Endothelial cell of umbilical vein (primary cell): Measurements from ENCODE around the gene FHOD3. TPM values are rescaled to one million over a fixed set of nuclear protein-coding genes. Genes with fewer than 3 reads are reported as not detected.

Source experiments
- BruUV-seq: library from RNA; stranded (reverse); fragments of 400-500 nt; replicated peaks from 2 replicates; lab custom pipeline; 2021; lab: Mats Ljungman, UMichigan
- CTCF ChIA-PET: fragments of 300-600, 350-600 bp; sonication (Branson Sonifier 250); formaldehyde crosslinking; loops from one replicate; lab custom pipeline; 2021; ENCODE audit warnings: antibody characterized with exemption, inconsistent platforms; lab: Charles Lee
- POLR2A ChIA-PET: fragments of 300-600, 350-600 bp; sonication (Branson Sonifier 250); formaldehyde crosslinking; loops from one replicate; lab custom pipeline; 2021; ENCODE audit warnings: antibody characterized with exemption, inconsistent platforms; lab: Charles Lee
- DNase-seq: peaks from one replicate; pipeline ENCODE4 v3.0.0-alpha.2; 2011; ENCODE audit warnings: low read depth, low spot score
- FAIRE-seq: peaks from 2 replicates; lab custom pipeline; 2011; peaks lifted over from hg19 to GRCh38; lab: Jason Lieb, UNC
- H2AFZ ChIP-seq: 2 replicates; pipeline ENCODE4 v1.6.0; 2012; ENCODE audit warnings: low read depth, low read length, control low read depth, inconsistent platforms
- H3K27ac ChIP-seq: 2 replicates; pipeline ENCODE4 v1.5.1; 2011; ENCODE audit warnings: low read depth, mild to moderate bottlenecking, control low read depth, low read length, moderate library complexity; ENCODE audit not compliant: insufficient read depth
- H3K27me3 ChIP-seq, 2 experiments: 2 replicates each; pipeline versions ENCODE4 v1.6.0 to v1.6.1; 2011; ENCODE audit warnings: low read length in 2 of 2, mixed read lengths in 1 of 2; ENCODE audit not compliant: control insufficient read depth in 2 of 2, insufficient read depth in 2 of 2
- H3K36me3 ChIP-seq, 2 experiments: 2 replicates in 1 of 2; 3 replicates in 1 of 2; pipeline ENCODE4 v1.5.1; 2011; ENCODE audit warnings: low read length in 2 of 2, mild to moderate bottlenecking in 1 of 2, moderate library complexity in 1 of 2; ENCODE audit not compliant: control insufficient read depth in 2 of 2, insufficient read depth in 2 of 2; ENCODE audit errors: extremely low read depth in 1 of 2
- H3K4me1 ChIP-seq: 3 replicates; pipeline ENCODE4 v1.5.1; 2011; ENCODE audit warnings: mild to moderate bottlenecking, low read length; ENCODE audit not compliant: control insufficient read depth, insufficient read depth; ENCODE audit errors: extremely low read depth
- H3K4me2 ChIP-seq: 2 replicates; pipeline ENCODE4 v1.6.1; 2011; ENCODE audit warnings: low read length, control low read depth, mixed read lengths; ENCODE audit not compliant: insufficient read depth
- H3K4me3 ChIP-seq, 3 experiments: fragments of 200-600 bp in 1 of 3; sonication (generic), shearing (Covaris generic) in 1 of 3; replicated peaks in 1 of 3; 2 replicates each; pipeline ENCODE4 v1.5.1; 2011 to 2016; ENCODE audit warnings: control low read depth in 3 of 3, low read length in 3 of 3, mild to moderate bottlenecking in 2 of 3, inconsistent platforms in 1 of 3, low read depth in 1 of 3, moderate library complexity in 1 of 3; ENCODE audit not compliant: insufficient read depth in 1 of 3
- H3K79me2 ChIP-seq: 2 replicates; pipeline ENCODE4 v1.6.0; 2012; ENCODE audit warnings: low read length, inconsistent platforms; ENCODE audit not compliant: control insufficient read depth, insufficient read depth
- H3K9ac ChIP-seq: replicated peaks from 2 replicates; pipeline ENCODE3; 2011; ENCODE audit warnings: low read length, control low read depth; ENCODE audit not compliant: insufficient read depth; ENCODE audit errors: extremely low read depth
- H3K9me1 ChIP-seq: replicated peaks from 3 replicates; pipeline ENCODE4 v1.6.0; 2011; ENCODE audit warnings: mild to moderate bottlenecking, low read length; ENCODE audit not compliant: control insufficient read depth, insufficient read depth; ENCODE audit errors: extremely low read depth
- H3K9me3 ChIP-seq: replicated peaks from 2 replicates; pipeline ENCODE4 v1.5.1; 2012; ENCODE audit warnings: low read length, inconsistent platforms; ENCODE audit not compliant: control insufficient read depth, insufficient read depth
- H4K20me1 ChIP-seq: replicated peaks from 2 replicates; pipeline ENCODE3; 2011; ENCODE audit warnings: mild to moderate bottlenecking, low read length; ENCODE audit not compliant: control insufficient read depth, insufficient read depth; ENCODE audit errors: extremely low read depth
- EZH2 ChIP-seq: IDR thresholded peaks from 2 replicates; pipeline ENCODE4 v1.6.1; 2012; ENCODE audit warnings: borderline replicate concordance, low read depth, mild to moderate bottlenecking, moderate library complexity, low read length, inconsistent platforms; ENCODE audit not compliant: severe bottlenecking
- FOS ChIP-seq: IDR thresholded peaks from 2 replicates; pipeline ENCODE4 v1.6.1; 2011; ENCODE audit warnings: mild to moderate bottlenecking, low read length, moderate library complexity, borderline replicate concordance; ENCODE audit not compliant: insufficient read depth
- GATA2 ChIP-seq: IDR thresholded peaks from 2 replicates; pipeline ENCODE4 v1.7.0; 2011; ENCODE audit warnings: low read depth, mild to moderate bottlenecking, moderate library complexity, mixed read lengths, low read length; ENCODE audit not compliant: insufficient read length, insufficient read depth
- MYC ChIP-seq: IDR thresholded peaks from one replicate; pipeline ENCODE4 v1.6.1; 2011; ENCODE audit warnings: mild to moderate bottlenecking, low read depth, low read length
- POLR2A ChIP-seq: IDR thresholded peaks from 2 replicates; pipeline ENCODE4 v1.6.1; 2012; ENCODE audit warnings: low read depth, mild to moderate bottlenecking, control low read depth, low read length
- POLR2AphosphoS5 ChIP-seq: IDR thresholded peaks from 2 replicates; pipeline ENCODE4 v1.6.1; 2012; ENCODE audit warnings: low read depth, mild to moderate bottlenecking, control low read depth, low read length, moderate library complexity; ENCODE audit not compliant: insufficient read depth
- dilution Hi-C: fragments of 300-500 bp; cut with MboI; formaldehyde crosslinking; loops from one replicate; pipeline ENCODE4 v1.15.0; 2019; ENCODE audit warnings: low sequenced_read_pairs; ENCODE audit not compliant: extremely low pct_ligation_motif_present
- intact Hi-C: fragments of 100-400 bp; cut with micrococcal nuclease; formaldehyde crosslinking; loops from one replicate; pipeline ENCODE4 v1.10.0; 2022
- polyA plus RNA-seq, 4 experiments: library from polyadenylated mRNA; depleted of rRNA in 3 of 4; stranded (reverse) in 3 of 4; unstranded in 1 of 4; fragments of >200 nt; gene quantifications; 2 replicates each; pipeline versions ENCODE4 v1.2.1 to v1.2.3, GENCODE V29; 2011 to 2012; ENCODE audit warnings: missing spikeins in 1 of 4
- total RNA-seq: library from RNA; stranded (reverse); gene quantifications from 2 replicates; pipeline ENCODE4 v1.2.3, GENCODE V29; 2021
- TF ChIP-seq, protein P1 (sequence below), 2 donors: IDR thresholded peaks; 1 replicate in 1 of 2; 2 replicates in 1 of 2; pipeline ENCODE4 v1.5.1; 2011; ENCODE audit warnings: low read length in 2 of 2, mild to moderate bottlenecking in 2 of 2, moderate library complexity in 2 of 2, control low read depth in 1 of 2, inconsistent platforms in 1 of 2, low read depth in 1 of 2; ENCODE audit not compliant: insufficient read depth in 1 of 2; ENCODE audit errors: extremely low read depth in 1 of 2
- TF ChIP-seq, protein P2 (sequence below): IDR thresholded peaks from 2 replicates; pipeline ENCODE4 v1.6.1; 2011; ENCODE audit not compliant: insufficient read depth, insufficient read length

Gene FHOD3
- total and polyA plus RNA-seq, 2 donors (not counting 3 experiments of a cell fraction or from before 2014, with no cell fraction given) = 0.06 to 1.5 TPM

DNA sequence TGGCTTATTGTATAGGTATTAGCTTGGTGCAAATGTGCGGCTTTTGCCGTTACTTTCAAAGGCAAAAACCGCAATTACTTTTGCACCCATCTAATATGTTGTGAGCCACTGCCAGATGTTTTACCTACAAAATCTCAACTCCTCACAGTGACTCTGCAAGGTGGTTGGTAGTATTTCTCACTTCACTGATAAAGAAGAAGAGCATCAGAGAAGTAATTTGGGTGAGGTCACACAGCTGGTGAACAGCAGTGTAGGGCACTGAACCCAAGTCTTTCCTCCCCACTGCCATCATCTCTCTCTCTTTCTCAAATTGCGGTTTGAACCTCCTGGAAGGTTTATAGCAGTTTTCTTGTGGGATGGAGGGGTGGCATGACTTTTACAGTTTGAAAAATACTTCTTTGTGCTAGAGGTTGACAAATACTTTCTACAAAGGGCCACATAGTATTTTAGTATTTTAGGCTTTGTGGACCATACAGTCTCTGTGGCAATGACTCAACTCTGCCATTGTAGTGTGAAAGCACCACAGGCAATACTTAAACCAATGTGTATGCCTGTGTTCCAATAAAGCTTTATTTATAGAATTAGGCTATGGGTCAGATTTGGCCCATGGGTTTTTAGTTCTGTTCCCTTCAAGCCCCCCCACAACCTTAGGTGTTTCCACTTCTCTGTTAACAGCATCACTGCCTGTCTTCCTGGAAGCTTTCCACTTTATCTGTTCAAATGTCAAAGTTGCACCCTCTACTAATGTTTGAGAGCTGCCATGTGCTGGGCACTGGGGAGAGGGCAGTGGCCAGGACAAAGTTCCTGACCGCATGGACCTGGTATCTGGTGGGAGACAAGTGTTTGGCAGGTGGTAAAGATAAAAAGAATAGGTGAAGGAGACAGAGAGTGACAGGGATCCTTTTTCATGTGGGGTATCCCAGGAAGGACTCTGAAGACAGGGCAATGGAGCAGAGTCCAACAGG lies 30.1 kb downstream of the FHOD3 start:
- intact Hi-C loops = no loop called here
- no peak for DNase-seq
- Histone ChIP-seq H3K27me3 (peaks cover 0 to 3% of the 10 kb centered on the region in 2 experiments), H3K9me3 (no peaks in the 10 kb centered on the region), H3K9ac (no peak overlapping the region), H3K4me2 (no peak overlapping the region), H4K20me1 (no peaks in the 10 kb centered on the region), H2AFZ (no peak overlapping the region), H3K36me3 (no peaks in the 10 kb centered on the region), H3K9me1 (no peaks in the 10 kb centered on the region), H3K27ac (no peak overlapping the region), H3K79me2 (no peaks in the 10 kb centered on the region), H3K4me1 (no peaks in the 10 kb centered on the region), H3K4me3 (no peak overlapping the region)
- no peak for FAIRE-seq
- TF ChIP-seq, protein P1, sequence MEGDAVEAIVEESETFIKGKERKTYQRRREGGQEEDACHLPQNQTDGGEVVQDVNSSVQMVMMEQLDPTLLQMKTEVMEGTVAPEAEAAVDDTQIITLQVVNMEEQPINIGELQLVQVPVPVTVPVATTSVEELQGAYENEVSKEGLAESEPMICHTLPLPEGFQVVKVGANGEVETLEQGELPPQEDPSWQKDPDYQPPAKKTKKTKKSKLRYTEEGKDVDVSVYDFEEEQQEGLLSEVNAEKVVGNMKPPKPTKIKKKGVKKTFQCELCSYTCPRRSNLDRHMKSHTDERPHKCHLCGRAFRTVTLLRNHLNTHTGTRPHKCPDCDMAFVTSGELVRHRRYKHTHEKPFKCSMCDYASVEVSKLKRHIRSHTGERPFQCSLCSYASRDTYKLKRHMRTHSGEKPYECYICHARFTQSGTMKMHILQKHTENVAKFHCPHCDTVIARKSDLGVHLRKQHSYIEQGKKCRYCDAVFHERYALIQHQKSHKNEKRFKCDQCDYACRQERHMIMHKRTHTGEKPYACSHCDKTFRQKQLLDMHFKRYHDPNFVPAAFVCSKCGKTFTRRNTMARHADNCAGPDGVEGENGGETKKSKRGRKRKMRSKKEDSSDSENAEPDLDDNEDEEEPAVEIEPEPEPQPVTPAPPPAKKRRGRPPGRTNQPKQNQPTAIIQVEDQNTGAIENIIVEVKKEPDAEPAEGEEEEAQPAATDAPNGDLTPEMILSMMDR (IDR thresholded peaks at IDR 0.05; ENCODE audit: extremely low read depth in 1 of 2, insufficient read depth in 1 of 2, low read depth in 1 of 2, low read length in 2 of 2) = no peak
- no peak for TF ChIP-seq EZH2
- no peak for TF ChIP-seq POLR2A
- TF ChIP-seq, protein P2, sequence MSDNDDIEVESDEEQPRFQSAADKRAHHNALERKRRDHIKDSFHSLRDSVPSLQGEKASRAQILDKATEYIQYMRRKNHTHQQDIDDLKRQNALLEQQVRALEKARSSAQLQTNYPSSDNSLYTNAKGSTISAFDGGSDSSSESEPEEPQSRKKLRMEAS = no peak
- no peak for TF ChIP-seq POLR2AphosphoS5
- TF ChIP-seq GATA2 = no peak
- no peak for TF ChIP-seq MYC
- no peak for TF ChIP-seq FOS
- POLR2A ChIA-PET = no interaction called here
- CTCF ChIA-PET = no interaction called here
- dilution Hi-C loops = no loop called here
- no TSS peak for BruUV-seq
